Cardiac muscle cell (in vitro differentiated cells and primary cell): ENCODE measurements around the gene COP1. TPM values are rescaled to one million over a fixed set of nuclear protein-coding genes. Genes with fewer than 3 reads are reported as not detected.

ENCODE experiments used
- DNase-seq, 2 donors: peaks; one replicate each; pipeline versions ENCODE4 v3.0.0 to v3.0.0-alpha.2; 2010 to 2017; ENCODE audit warnings: low read depth in 1 of 2, low spot score in 1 of 2
- H3K27ac ChIP-seq: fragments of 200-600 bp; sonication (generic); 2 replicates; pipeline ENCODE4 v1.5.1; 2016
- H3K27me3 ChIP-seq: fragments of 200-600 bp; sonication (generic); 2 replicates; pipeline ENCODE4 v1.6.0; 2016; ENCODE audit warnings: control low read depth
- H3K36me3 ChIP-seq: fragments of 200-600 bp; sonication (generic); 2 replicates; pipeline ENCODE4 v1.5.1; 2016; ENCODE audit warnings: control low read depth
- H3K4me1 ChIP-seq: fragments of 200-600 bp; sonication (generic); 2 replicates; pipeline ENCODE4 v1.8.1; 2017; ENCODE audit warnings: low read depth, mild to moderate bottlenecking, mixed run types
- H3K4me3 ChIP-seq: fragments of 200-600 bp; sonication (generic); 2 replicates; pipeline ENCODE4 v1.5.1; 2016; ENCODE audit warnings: mild to moderate bottlenecking
- H3K9me3 ChIP-seq: fragments of 200-600 bp; sonication (generic); 2 replicates; pipeline ENCODE4 v1.5.1; 2017; ENCODE audit warnings: low read depth, mild to moderate bottlenecking, control low read depth
- CTCF ChIP-seq: IDR thresholded peaks from 2 replicates; pipeline ENCODE4 v1.5.1; 2012; ENCODE audit warnings: low read depth, mild to moderate bottlenecking, low read length
- polyA plus RNA-seq: library from polyadenylated mRNA; unstranded; fragments of >200 nt; fragmentation: Nextera tagmentation; extraction: Ambion mirVana; gene quantifications from 2 replicates; pipeline ENCODE4 v1.2.1, GENCODE V29; 2016
- total RNA-seq: library from RNA; depleted of rRNA; stranded (reverse); fragments of >200 nt; gene quantifications from 2 replicates; pipeline ENCODE4 v1.2.3, GENCODE V29; 2016

Gene COP1
- total and polyA plus RNA-seq, 2 experiments from 2014 or later: 58.8 to 71.3 TPM

- H3K4me3 ChIP-seq: no peak overlapping the region
- no peak for DNase-seq
- no peaks in the 10 kb centered on the region for H3K4me1 ChIP-seq
- H3K27ac ChIP-seq: no peak overlapping the region
- TF ChIP-seq CTCF: no peak
- no peaks in the 10 kb centered on the region for H3K9me3 ChIP-seq
- no peaks in the 10 kb centered on the region for H3K27me3 ChIP-seq
- H3K36me3 ChIP-seq: peaks cover 12% of the 10 kb centered on the region
These were observed 34.9 kb downstream of the COP1 start for GRCh38 chr1:176172215-176172614.

GRCh38 chr1:176167210-176167609 is 39.9 kb downstream of the COP1 start:
- no peak overlapping the region for H3K4me3 ChIP-seq
- no peaks in the 10 kb centered on the region for H3K9me3 ChIP-seq
- peaks cover 16% of the 10 kb centered on the region for H3K36me3 ChIP-seq
- DNase-seq: no peak
- no peak overlapping the region for H3K27ac ChIP-seq
- TF ChIP-seq CTCF: no peak
- no peaks in the 10 kb centered on the region for H3K27me3 ChIP-seq
- H3K4me1 ChIP-seq: no peaks in the 10 kb centered on the region

- Histone ChIP-seq H3K9me3 (no peaks in the 10 kb centered on the region), H3K4me1 (no peaks in the 10 kb centered on the region), H3K27me3 (no peaks in the 10 kb centered on the region), H3K36me3 (peaks cover 18% of the 10 kb centered on the region), H3K4me3 (no peak overlapping the region), H3K27ac (no peak overlapping the region)
- DNase-seq: no peak
- TF ChIP-seq CTCF: no peak
These were observed 41.5 kb downstream of the COP1 start for GRCh38 chr1:176165573-176165972.

- Histone ChIP-seq H3K27me3 (no peaks in the 10 kb centered on the region), H3K9me3 (no peaks in the 10 kb centered on the region), H3K4me3 (no peak overlapping the region), H3K27ac (no peak overlapping the region), H3K4me1 (no peaks in the 10 kb centered on the region), H3K36me3 (peaks cover 11% of the 10 kb centered on the region)
- DNase-seq: no peak
- TF ChIP-seq CTCF: no peak
These were observed 42.9 kb downstream of the COP1 start for GRCh38 chr1:176164014-176164678.

- peaks cover 10% of the 10 kb centered on the region for H3K36me3 ChIP-seq
- no peak overlapping the region for H3K27ac ChIP-seq
- H3K27me3 ChIP-seq: no peaks in the 10 kb centered on the region
- no peak overlapping the region for H3K4me3 ChIP-seq
- no peak for DNase-seq
- TF ChIP-seq CTCF: no peak
- H3K9me3 ChIP-seq: no peaks in the 10 kb centered on the region
- H3K4me1 ChIP-seq: no peaks in the 10 kb centered on the region
These were observed 47.1 kb downstream of the COP1 start for GRCh38 chr1:176159993-176160392.

- no peak overlapping the region for H3K4me3 ChIP-seq
- no peak for DNase-seq
- no peaks in the 10 kb centered on the region for H3K4me1 ChIP-seq
- H3K36me3 ChIP-seq: peaks cover 10% of the 10 kb centered on the region
- no peaks in the 10 kb centered on the region for H3K27me3 ChIP-seq
- H3K9me3 ChIP-seq: no peaks in the 10 kb centered on the region
- TF ChIP-seq CTCF: no peak
- no peak overlapping the region for H3K27ac ChIP-seq
These were observed 49.1 kb downstream of the COP1 start for GRCh38 chr1:176157995-176158394.
